Astrocyte of the cerebellum (primary cell): ENCODE measurements around the gene LRRC27.
"Not testable (repeated sequence)": the region's sequence is repeated elsewhere in the genome, so short reads cannot be mapped to it uniquely, and the experiment has no call there.

Source experiments
- DNase-seq: peaks from one replicate; pipeline ENCODE4 v3.0.0-alpha.2; 2011; ENCODE audit warnings: low read depth
- H3K4me3 ChIP-seq: 2 replicates; pipeline ENCODE4 v1.5.1; 2011; ENCODE audit warnings: mild to moderate bottlenecking, low read depth, low read length, moderate library complexity
- CTCF ChIP-seq: IDR thresholded peaks from 2 replicates; pipeline ENCODE4 v1.5.1; 2012; ENCODE audit warnings: low read length, low read depth, moderate library complexity, mild to moderate bottlenecking; ENCODE audit errors: missing control alignments
- in situ Hi-C: cut with HindIII; loops from 2 replicates; pipeline ENCODE4 v1.10.0; 2017; ENCODE audit warnings: low sequenced_read_pairs

The LRRC27 gene

GRCh38 chr10:132383751-132384196, 51.8 kb downstream of the LRRC27 start:
- no peak overlapping the region for H3K4me3 ChIP-seq
- in situ Hi-C loops, result no loop called here
- DNase-seq, result no peak
- TF ChIP-seq CTCF, result no peak

GRCh38 chr10:132384618-132385388, 52.8 kb downstream of the LRRC27 start:
- in situ Hi-C loops, result no loop called here
- no peak overlapping the region for H3K4me3 ChIP-seq
- TF ChIP-seq CTCF, result no peak
- no peak for DNase-seq

DNA sequence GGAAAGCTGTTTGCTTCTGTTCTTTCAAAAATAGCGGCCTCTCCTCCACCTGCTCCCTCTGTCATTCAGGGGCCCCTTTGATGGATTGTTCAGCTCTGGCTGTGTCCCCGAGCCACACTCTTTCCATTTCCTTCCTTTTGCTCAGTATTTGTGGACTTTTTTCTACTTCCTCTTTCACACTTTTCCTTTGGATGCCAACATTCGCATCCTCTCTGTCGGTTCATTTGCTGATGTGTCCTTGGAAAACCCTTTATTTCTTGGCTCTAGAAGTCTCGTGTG, 53.3 kb downstream of the LRRC27 start:
- no peak overlapping the region for H3K4me3 ChIP-seq
- no peak for TF ChIP-seq CTCF
- DNase-seq, result no peak
- in situ Hi-C loops, result no loop called here

DNA sequence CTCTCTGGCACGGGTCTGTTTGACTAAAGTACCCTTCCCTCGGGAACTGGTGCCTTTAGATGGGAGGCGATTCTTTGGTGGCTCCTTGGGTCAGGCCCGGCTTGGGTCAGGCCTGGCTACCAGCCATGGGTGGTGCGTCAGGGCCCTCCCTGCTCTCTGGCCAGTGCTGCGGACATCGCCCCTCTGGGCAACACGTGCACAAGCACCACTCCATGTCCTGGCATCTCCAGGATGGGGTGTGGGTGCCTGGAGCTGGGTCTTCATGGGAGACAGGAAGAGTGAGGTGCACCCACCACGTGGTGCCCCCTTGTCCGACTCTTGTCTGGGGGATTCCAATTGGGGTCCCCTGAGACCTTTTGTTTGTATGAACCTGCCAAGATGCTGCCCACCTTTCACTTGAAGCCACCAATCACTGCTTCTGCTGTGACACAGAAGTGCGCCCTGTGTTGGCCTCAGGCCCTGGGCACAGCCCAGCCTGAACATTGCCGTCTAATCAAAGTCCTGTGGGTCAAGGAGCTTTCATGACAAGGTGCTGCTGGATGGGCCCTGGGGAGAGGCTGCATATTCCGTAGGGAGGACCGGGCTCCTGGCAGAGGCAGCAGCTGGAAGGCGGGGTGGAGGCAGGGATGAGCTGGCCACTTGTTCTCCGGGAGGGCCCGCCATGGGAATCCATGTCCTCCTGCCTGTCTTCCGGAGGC, 53.9 kb downstream of the LRRC27 start:
- no peak for DNase-seq
- TF ChIP-seq CTCF, result no peak
- in situ Hi-C loops, result no loop called here

DNA sequence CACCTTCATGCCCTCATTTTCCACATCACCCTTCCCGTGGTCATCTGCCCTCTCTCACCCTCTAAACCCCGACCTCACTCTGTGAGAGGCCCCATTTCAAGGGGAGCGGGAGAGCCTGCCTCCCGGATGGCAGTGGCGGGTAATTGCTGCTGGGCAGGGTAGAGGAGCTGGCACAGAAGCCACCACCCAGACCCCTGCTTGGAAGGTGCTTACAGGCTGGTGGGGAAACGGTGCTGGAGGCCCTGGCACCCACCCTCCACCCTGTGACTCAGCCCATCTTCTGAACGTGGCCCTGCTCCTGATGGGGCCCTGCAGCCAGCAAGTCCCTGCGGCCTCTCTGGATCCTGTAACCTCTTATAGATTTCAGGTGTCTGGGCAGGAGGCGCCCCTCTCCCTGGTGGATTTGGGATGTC, 54.4 kb downstream of the LRRC27 start:
- TF ChIP-seq CTCF, result no peak
- H3K4me3 ChIP-seq, result no peak overlapping the region
- in situ Hi-C loops, result no loop called here
- no peak for DNase-seq

More for the DNA sequence above, 53.9 kb downstream of the LRRC27 start:
- no peak overlapping the region for H3K4me3 ChIP-seq

DNA sequence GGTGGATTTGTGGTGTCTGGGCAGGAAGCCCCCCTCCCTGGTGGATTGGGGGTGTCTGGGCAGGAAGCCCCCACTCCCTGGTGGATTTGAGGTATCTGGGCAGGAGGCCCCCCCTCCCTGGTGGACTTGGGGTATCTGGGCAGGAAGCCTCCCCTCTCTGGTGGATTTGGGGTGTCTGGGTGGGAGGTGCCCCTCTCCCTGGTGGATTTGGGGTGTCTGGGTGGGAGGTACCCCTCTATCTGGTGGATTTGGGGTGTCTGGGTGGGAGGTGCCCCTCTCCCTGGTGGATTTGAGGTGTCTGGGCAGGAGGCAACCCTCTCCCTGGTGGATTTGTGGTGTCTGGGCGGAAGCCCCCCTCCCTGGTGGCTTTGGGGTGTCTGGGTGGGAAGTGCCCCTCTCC, 54.9 kb downstream of the LRRC27 start:
- H3K4me3 ChIP-seq, DNase-seq, in situ Hi-C loops: not testable (repeated sequence)

DNA sequence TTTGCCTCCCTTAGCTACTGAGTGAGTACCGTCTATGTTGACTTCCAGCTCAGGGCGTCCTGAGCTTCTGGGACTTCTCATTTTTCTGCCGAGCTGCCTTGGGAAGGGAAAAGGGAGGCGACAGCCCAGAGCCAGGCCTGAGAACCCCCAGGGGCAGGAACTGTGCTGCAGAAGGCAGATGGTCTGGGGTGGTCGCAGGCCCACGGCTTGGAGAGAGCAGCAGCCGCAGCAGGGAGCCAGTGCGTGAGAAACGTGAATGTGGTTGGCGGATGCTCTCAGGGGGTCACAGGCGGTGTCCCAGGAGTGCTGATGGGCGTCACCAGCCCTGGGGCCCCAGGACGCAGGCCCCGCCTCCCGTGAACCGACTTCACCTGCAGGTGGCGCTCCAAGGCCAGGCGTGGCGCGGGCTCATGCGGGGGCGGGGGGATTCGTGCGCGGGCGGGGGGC, 55.8 kb downstream of the LRRC27 start:
- in situ Hi-C loops, result no loop called here
- H3K4me3 ChIP-seq, result no peak overlapping the region
- peak; percentile 54 for TF ChIP-seq CTCF
- DNase-seq, result no peak
